Activated CD4-positive, alpha-beta T cell treated with anti-CD3 and anti-CD28 coated beads for 24 hours (primary cell): ENCODE results near the gene CDO1.
"Not testable (repeated sequence)": the region's sequence is repeated elsewhere in the genome, so short reads cannot be mapped to it uniquely, and the experiment has no call there.

Experiments
- DNase-seq, 2 donors: peaks; one replicate each; pipeline ENCODE4 v3.0.0-alpha.2; 2020; ENCODE audit warnings: low read depth in 2 of 2

Gene CDO1

DNA sequence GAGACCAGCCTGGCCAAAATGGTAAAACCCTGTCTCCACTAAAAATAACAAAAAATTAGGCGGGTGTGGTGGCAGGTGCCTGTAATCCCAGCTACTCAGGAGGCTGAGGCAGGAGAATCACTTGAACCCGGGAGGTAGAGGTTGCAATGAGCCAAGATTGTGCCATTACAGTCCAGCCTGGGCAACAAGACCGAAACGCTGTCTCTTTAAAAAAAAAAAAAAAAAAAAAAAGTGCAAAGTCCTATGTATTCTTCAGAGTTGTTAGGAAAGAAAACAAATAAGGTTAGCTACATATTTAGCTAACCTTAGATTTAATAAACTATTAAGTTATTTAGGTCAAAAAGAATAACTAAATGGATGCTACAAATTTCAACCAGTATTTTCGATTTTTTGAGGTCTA lies 13.5 kb upstream of the CDO1 start:
- DNase-seq: no peak

GRCh38 chr5:115825948-115826347 lies 9.5 kb upstream of the CDO1 start:
- no peak for DNase-seq

- not testable (repeated sequence) for DNase-seq
These were observed 8.5 kb upstream of the CDO1 start for GRCh38 chr5:115824983-115825382.

- no peak for DNase-seq
These were observed 4.4 kb upstream of the CDO1 start for GRCh38 chr5:115820846-115821245.

GRCh38 chr5:115818821-115819220 lies 2.4 kb upstream of the CDO1 start:
- DNase-seq: no peak

- DNase-seq: no peak
These were observed 927 bp upstream of the CDO1 start for GRCh38 chr5:115817386-115817785.

DNA sequence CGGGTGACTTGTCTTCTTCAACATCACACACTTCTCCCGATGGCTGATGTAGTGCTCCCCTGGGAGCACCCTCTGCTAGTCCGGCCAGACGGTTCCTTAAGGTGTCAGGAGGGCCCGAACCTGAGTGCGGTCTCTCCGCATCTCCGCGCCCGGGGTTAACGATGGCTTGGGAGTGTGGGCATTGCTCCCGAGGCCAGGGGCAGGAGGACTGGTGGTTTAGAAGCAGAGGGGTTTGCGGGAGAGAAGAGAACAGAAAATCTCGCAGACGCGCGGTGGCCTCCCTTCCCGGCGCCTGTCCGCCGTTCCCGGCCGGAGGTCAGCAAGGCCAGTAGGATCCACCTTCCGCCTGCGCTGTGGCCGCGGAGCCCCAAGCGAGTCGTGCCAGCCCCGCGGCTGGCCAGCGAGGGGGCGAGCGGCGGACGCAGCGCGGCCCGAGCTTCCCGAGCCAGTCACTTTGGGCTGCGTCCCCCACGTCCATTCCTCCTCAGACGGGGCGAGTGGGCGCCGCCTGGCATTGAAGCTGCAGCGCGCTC lies 700 bp downstream of the CDO1 start:
- no peak for DNase-seq

GRCh38 chr5:115815006-115815692 lies 1.3 kb downstream of the CDO1 start:
- DNase-seq: no peak

DNA sequence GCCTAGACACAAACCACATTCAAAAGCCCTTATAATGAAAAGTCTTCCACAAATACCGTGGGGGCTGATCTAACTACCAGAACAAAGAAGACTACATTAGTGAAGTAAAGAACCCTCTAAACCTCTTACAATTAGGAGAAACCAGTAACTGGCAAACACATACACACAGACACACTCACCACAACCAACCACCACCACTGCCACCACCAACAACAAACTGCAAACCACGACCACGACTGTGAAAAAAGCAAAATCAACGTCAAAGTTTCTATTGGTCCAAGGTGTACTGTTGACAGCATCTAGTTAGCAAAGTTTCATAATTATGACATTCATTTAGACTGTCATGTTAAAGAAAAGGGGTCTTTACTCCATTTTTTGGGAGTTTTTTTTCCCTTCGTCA lies 2.7 kb downstream of the CDO1 start:
- DNase-seq: no peak

DNA sequence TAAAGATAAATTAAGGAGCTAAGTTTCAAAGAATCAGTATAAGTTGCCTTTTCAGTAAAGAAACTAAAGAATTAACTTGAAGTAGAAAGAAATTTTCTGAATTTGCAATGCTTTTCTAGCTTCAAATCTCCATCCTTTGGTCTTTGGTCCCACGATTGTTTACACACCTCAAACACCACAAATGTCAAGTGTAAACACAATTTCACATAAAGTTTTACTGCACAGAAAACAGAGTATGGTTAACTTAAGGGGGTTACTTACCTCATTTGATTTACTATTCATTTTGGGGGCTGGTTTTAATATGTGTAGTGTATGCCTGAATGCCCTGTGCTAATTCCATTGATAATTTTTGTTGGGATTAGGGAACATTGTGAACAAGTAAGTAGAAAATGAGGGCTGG lies 4.1 kb downstream of the CDO1 start:
- DNase-seq: no peak

DNA sequence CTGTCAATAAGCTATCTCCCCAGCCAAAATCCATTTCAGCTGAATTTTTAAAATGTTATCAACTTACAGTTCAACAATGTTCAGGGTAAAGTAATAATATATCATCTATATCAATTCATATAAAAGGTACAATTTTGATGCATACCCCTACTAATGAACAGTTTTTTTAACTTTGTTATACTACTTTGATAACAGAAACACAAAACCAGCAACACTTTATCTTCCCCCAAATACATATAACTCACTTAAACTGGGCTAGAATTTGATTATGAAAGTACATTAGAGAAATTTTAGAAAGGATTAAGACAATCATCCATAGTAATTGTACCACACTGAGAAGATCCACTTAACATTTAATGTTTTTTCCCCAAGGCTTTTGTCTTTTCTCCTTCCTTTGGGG lies 5.1 kb downstream of the CDO1 start:
- no peak for DNase-seq

GRCh38 chr5:115810761-115811160 lies 5.7 kb downstream of the CDO1 start:
- DNase-seq: no peak

GRCh38 chr5:115809946-115810345 lies 6.5 kb downstream of the CDO1 start:
- DNase-seq: no peak

GRCh38 chr5:115808066-115808465 lies 8.4 kb downstream of the CDO1 start:
- not testable (repeated sequence) for DNase-seq

DNA sequence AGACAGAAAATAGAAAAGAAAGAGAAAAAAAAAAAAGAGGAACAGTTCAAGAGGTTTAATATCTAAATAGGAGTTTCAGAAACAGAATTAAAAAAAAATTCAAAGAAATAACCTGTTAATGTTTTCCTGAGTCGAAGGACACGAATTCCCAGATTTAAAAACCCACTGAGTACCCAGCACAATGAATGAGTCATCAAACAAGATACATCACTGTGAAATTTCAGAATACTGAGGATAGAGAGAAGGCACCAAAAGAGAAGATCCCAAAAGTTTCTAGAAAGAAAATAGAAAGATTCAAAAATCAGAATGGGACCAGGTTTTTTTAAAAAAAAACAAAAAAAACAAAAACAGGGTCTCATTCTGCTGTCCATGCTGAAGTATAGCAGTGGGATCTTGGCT lies 8.8 kb downstream of the CDO1 start:
- no peak for DNase-seq

GRCh38 chr5:115806986-115807653 lies 9.3 kb downstream of the CDO1 start:
- no peak for DNase-seq

DNA sequence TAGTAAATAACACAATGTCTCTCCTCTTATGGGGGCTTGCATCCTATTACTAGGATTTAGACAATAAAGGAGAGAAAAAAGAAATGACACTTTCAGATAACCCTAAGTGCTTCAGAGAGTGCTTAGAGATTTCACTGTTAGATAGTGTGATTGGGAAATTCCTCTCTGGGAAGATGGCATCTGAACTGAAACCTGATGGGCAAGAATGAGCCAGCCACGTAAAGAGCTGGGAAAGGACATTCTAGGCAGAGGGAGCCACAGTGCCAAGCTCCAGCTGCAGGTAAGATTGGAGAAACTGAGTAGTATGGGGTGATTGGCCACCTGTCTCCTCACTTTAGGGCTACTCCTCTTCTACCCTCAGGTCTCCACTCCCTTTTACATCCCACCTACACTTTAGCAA lies 14.5 kb downstream of the CDO1 start:
- no peak for DNase-seq

- DNase-seq: no peak
These were observed 15.3 kb downstream of the CDO1 start for GRCh38 chr5:115801152-115801551.

GRCh38 chr5:115800108-115800507 lies 16.4 kb downstream of the CDO1 start:
- no peak for DNase-seq

DNA sequence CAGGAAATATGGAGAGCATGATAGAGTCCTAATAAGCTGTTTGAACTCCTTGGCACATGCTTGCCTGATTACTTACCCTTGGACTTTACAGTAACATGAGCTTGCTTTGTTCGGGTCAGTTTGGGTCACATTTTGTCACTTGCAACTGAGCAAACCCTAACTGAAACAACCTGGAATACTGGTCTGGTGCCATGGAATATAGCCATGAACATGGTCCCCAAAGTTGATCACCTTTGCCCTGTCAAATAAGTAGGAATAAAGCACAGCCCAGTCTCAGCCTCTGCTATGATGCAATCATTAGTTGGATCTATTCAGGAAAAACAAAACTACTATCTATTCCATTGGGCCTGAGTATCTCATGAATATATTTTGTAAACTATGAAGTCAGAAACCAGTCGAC lies 18.2 kb downstream of the CDO1 start:
- no peak for DNase-seq

- no peak for DNase-seq
These were observed 19.8 kb downstream of the CDO1 start for GRCh38 chr5:115796656-115797055.

GRCh38 chr5:115795700-115796099 lies 20.8 kb downstream of the CDO1 start:
- DNase-seq: no peak

DNA sequence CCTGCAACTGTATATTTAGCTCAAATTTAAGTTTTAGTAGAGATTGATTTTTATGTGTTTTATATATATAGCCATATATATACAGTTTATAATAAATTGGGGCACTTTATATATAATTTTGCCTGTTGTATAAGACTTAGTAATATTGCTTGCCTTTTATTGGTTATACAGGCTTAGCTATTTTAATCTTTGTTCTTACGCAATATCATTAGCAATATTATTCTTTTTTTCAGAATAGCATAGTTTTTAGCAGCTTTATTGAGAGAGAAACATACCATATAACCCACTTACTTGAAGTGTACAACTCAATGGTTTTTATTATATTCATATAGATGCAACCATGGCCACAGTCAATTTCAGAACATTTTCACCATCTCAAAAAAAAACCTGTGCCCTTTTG lies 28.0 kb downstream of the CDO1 start:
- DNase-seq: no peak

DNA sequence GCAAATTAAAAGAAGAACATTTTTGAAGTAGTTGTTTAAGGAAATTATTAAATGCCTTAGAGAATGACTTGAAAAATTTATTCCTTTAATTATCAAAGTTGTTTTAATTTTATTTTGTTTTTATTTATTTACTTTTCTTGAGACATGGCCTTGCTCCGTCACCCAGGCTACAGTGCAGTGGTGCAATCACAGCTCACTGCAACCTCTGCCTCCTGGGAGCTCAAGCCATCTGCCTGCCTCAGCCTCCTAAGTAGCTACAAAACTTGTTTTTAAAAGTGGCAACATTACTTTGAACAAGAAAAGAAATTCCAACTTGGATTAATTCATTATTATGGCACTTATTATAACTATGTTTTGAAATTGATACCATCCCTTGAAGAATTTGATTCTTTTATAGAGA lies 29.0 kb downstream of the CDO1 start:
- DNase-seq: no peak
